Fibroblast of pulmonary artery (primary cell): ENCODE measurements around the gene CALHM6.

Experiments used
- DNase-seq: peaks from one replicate; pipeline ENCODE4 v3.0.0-alpha.2; 2010; ENCODE audit warnings: low read depth
- H3K4me3 ChIP-seq: replicated peaks from 2 replicates; pipeline ENCODE4 v1.5.1; 2011; ENCODE audit warnings: low read depth, mild to moderate bottlenecking, control low read depth, low read length, moderate library complexity
- CTCF ChIP-seq: IDR thresholded peaks from 2 replicates; pipeline ENCODE4 v1.5.1; 2011; ENCODE audit warnings: mild to moderate bottlenecking, control low read depth, low read length, inconsistent platforms; ENCODE audit errors: missing control alignments

The CALHM6 gene

DNA sequence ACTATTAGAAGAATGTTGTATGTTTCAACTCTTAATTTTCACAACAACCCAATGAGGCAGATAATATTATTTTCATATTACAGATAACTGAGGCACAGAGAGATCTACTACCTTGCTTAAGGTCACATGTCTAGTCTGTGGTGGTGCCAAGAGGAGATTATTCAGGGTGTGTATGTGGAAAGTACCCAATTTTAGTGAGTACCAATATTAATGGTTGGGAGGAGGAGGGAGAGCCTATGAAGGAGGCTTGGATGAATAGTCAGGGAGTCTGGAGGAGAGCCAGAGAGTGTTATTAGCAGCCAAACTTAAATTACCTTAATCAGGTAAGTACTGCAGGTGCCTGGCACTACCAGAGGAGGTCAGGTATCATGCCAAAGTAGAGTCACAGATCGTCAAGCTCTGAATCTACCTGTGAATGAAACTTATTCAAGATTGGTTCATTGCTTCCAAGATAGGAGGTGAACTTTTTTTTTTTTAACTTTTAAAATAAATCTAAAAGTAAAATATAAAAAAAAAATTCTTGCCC lies 10.9 kb upstream of the CALHM6 start:
- no peak for DNase-seq

GRCh38 chr6:116450769-116451740 lies 10.1 kb upstream of the CALHM6 start:
- DNase-seq = no peak
- no peak for TF ChIP-seq CTCF
- H3K4me3 ChIP-seq = no peak overlapping the region

More for the DNA sequence above, 10.9 kb upstream of the CALHM6 start:
- no peak for TF ChIP-seq CTCF
- H3K4me3 ChIP-seq = no peak overlapping the region

- H3K4me3 ChIP-seq = no peak overlapping the region
- TF ChIP-seq CTCF = no peak
- DNase-seq = no peak
These were observed 9.3 kb upstream of the CALHM6 start for GRCh38 chr6:116451916-116452315.

DNA sequence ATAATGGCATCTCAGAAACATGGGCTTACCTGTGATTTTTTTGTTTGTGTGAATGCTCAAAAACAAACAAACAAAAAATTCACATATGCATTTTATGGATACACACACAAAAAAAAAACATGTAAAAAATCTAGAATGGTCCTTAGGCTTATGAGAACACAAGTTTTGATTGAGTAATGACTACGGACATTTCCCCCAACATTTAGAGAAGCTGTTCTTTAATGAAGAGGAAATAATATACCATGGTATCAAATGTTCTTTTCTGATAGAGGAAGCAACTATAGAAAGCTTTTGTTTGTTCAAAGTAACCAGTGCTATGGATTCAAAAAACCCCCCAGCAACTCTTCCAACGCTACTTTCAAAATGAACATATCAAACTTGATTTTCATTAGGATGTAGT lies 8.6 kb upstream of the CALHM6 start:
- no peak for DNase-seq
- H3K4me3 ChIP-seq = no peak overlapping the region
- no peak for TF ChIP-seq CTCF

GRCh38 chr6:116456106-116456505 lies 5.1 kb upstream of the CALHM6 start:
- no peak overlapping the region for H3K4me3 ChIP-seq
- TF ChIP-seq CTCF = no peak
- DNase-seq = no peak

GRCh38 chr6:116456927-116457326 lies 4.2 kb upstream of the CALHM6 start:
- TF ChIP-seq CTCF = no peak
- H3K4me3 ChIP-seq = no peak overlapping the region
- DNase-seq = no peak
